Stimulated activated naive CD4-positive, alpha-beta T cell treated with Interleukin-2 at 50 U/mL for 16 hours (primary cell): ENCODE measurements around the gene NCCRP1.

ENCODE experiments used
- DNase-seq: peaks from one replicate; lab custom pipeline; 2025; lab: John Stamatoyannopoulos, UW

NCCRP1 gene

GRCh38 chr19:39246951-39247669 is 50.3 kb downstream of the NCCRP1 start:
- peak; percentile 10 for DNase-seq

- no peak for DNase-seq
Measured at GRCh38 chr19:39247701-39248664, 51.2 kb downstream of the NCCRP1 start.

GRCh38 chr19:39248806-39249205 is 52.0 kb downstream of the NCCRP1 start, which contains the start of gene IFNL4:
Gene IFNL4 (minus strand): TSS chr19:39248856.
- no peak for DNase-seq

GRCh38 chr19:39251081-39251480 is 54.3 kb downstream of the NCCRP1 start:
- DNase-seq, result no peak
